Neutrophil (primary cell): ENCODE measurements around the gene CCL4.
"Not testable (repeated sequence)": the region's sequence is repeated elsewhere in the genome, so short reads cannot be mapped to it uniquely, and the experiment has no call there.

ENCODE experiments used
- H3K27ac ChIP-seq: fragments of 200-600 bp; sonication (generic); 2 replicates; pipeline ENCODE4 v1.5.1; 2016; ENCODE audit warnings: mild to moderate bottlenecking, moderate library complexity
- H3K27me3 ChIP-seq: fragments of 200-600 bp; sonication (generic); 2 replicates; pipeline ENCODE4 v1.6.0; 2016; ENCODE audit warnings: mild to moderate bottlenecking
- H3K36me3 ChIP-seq: fragments of 200-600 bp; sonication (generic); 2 replicates; pipeline ENCODE4 v1.5.1; 2017
- H3K4me1 ChIP-seq, 2 experiments: fragments of 200-600 bp in 1 of 2; sonication (generic) in 1 of 2; 1 replicate in 1 of 2; 2 replicates in 1 of 2; pipeline versions ENCODE4 v1.5.1 to v1.6.1; 2013 to 2016; ENCODE audit warnings: low read depth in 1 of 2, low read length in 1 of 2, mild to moderate bottlenecking in 1 of 2, moderate library complexity in 1 of 2; ENCODE audit not compliant: control insufficient read depth in 1 of 2, insufficient read depth in 1 of 2
- H3K4me3 ChIP-seq, 2 experiments: fragments of 200-600 bp in 1 of 2; sonication (generic) in 1 of 2; 1 replicate in 1 of 2; 2 replicates in 1 of 2; pipeline ENCODE4 v1.5.1; 2013 to 2016; ENCODE audit warnings: low read depth in 1 of 2, low read length in 1 of 2, mild to moderate bottlenecking in 1 of 2, moderate library complexity in 1 of 2
- H3K9me3 ChIP-seq: fragments of 200-600 bp; sonication (generic); 2 replicates; pipeline ENCODE4 v1.5.1; 2016
- CTCF ChIP-seq: fragments of 200-600 bp; sonication (generic); IDR thresholded peaks from 2 replicates; pipeline ENCODE4 v1.5.1; 2016; ENCODE audit warnings: antibody characterized with exemption

Gene CCL4

GRCh38 chr17:36070427-36070826 is 33.2 kb upstream of the CCL4 start:
- Histone ChIP-seq H3K4me1 (peaks cover 10 to 11% of the 10 kb centered on the region in 2 experiments), H3K4me3 (no peak overlapping the region), H3K27me3 (no peaks in the 10 kb centered on the region), H3K27ac (no peak overlapping the region), H3K36me3 (no peaks in the 10 kb centered on the region), H3K9me3 (no peaks in the 10 kb centered on the region)
- no peak for TF ChIP-seq CTCF

DNA sequence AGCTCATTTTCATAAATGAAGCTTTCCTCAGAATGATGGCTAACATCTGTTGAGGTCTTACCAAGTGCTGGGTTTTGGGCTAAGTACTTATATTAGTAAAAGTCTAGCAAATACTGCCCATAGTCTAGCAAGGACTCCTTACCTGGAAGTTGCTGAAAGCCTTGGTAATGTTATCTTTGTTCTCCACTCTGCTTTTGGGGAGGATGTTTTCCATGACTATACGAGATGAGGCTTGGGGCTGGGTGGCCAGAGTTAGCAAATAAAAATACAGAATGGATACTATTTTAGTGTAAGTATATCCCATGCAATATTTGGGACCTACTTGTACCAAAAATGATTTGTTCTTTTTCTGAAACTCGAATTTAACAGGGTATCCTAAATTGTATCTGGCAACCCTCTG is 31.9 kb upstream of the CCL4 start:
- no peaks in the 10 kb centered on the region for H3K9me3 ChIP-seq
- H3K4me1 ChIP-seq, result peaks cover 10 to 11% of the 10 kb centered on the region in 2 experiments
- no peak overlapping the region for H3K27ac ChIP-seq
- no peaks in the 10 kb centered on the region for H3K36me3 ChIP-seq
- H3K4me3 ChIP-seq, result no peak overlapping the region
- no peak for TF ChIP-seq CTCF
- H3K27me3 ChIP-seq, result no peaks in the 10 kb centered on the region

GRCh38 chr17:36072431-36073121 is 31.1 kb upstream of the CCL4 start:
- H3K27me3 ChIP-seq, result no peaks in the 10 kb centered on the region
- H3K27ac ChIP-seq, result no peak overlapping the region
- TF ChIP-seq CTCF, result peak; percentile 72
- no peaks in the 10 kb centered on the region for H3K36me3 ChIP-seq
- H3K4me3 ChIP-seq, result no peak overlapping the region
- peaks cover 10 to 11% of the 10 kb centered on the region in 2 experiments for H3K4me1 ChIP-seq
- no peaks in the 10 kb centered on the region for H3K9me3 ChIP-seq

DNA sequence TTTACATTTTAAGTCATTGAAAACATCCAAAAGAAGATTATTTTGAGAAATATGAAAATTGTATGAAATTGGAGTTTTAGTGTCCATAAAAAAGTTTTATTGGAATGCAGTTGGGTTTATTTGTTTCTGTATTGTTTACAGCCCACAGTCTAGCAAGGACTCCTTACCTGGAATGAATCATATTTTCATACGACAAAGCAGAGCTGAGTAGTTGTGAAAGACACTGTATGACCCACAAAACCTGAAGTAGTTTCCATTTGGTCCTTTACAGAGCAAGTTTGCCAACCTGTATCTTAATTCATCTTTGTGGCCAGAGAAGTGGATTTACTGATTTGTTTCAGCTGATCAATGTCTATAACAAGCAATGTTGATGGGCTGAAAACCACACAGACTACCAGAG is 29.3 kb upstream of the CCL4 start:
- TF ChIP-seq CTCF, result no peak
- H3K36me3 ChIP-seq, result no peaks in the 10 kb centered on the region
- no peak overlapping the region for H3K4me3 ChIP-seq
- H3K9me3 ChIP-seq, result no peaks in the 10 kb centered on the region
- peaks cover 10 to 11% of the 10 kb centered on the region in 2 experiments for H3K4me1 ChIP-seq
- no peak overlapping the region for H3K27ac ChIP-seq
- no peaks in the 10 kb centered on the region for H3K27me3 ChIP-seq

- Histone ChIP-seq H3K4me1 (peaks cover 41 to 47% of the 10 kb centered on the region in 2 experiments), H3K27ac (peak overlapping the region; percentile 92)
- H3K9me3 ChIP-seq, H3K27me3 ChIP-seq, H3K36me3 ChIP-seq, H3K4me3 ChIP-seq: not testable (repeated sequence)
These were observed 21.8 kb upstream of the CCL4 start for GRCh38 chr17:36081681-36082471.

- H3K36me3 ChIP-seq, H3K9me3 ChIP-seq, H3K27me3 ChIP-seq: not testable (repeated sequence)
- Histone ChIP-seq H3K4me1 (peaks cover 41 to 47% of the 10 kb centered on the region in 2 experiments), H3K4me3 (peak overlapping the region in 1 of 2 experiments; percentile 39), H3K27ac (peak overlapping the region; percentile 92)
These were observed 21.0 kb upstream of the CCL4 start for GRCh38 chr17:36082482-36083120.

- not testable (repeated sequence) for H3K36me3 ChIP-seq, H3K27me3 ChIP-seq, H3K4me3 ChIP-seq, H3K9me3 ChIP-seq
- H3K27ac ChIP-seq, result peak overlapping the region; percentile 92
- peaks cover 41 to 47% of the 10 kb centered on the region in 2 experiments for H3K4me1 ChIP-seq
These were observed 19.9 kb upstream of the CCL4 start for GRCh38 chr17:36083691-36084090.
